ENCODE results near the gene DNAJC1.
"Not testable (repeated sequence)": the region's sequence is repeated elsewhere in the genome, so short reads cannot be mapped to it uniquely, and the experiment has no call there.

Gene DNAJC1

DNA sequence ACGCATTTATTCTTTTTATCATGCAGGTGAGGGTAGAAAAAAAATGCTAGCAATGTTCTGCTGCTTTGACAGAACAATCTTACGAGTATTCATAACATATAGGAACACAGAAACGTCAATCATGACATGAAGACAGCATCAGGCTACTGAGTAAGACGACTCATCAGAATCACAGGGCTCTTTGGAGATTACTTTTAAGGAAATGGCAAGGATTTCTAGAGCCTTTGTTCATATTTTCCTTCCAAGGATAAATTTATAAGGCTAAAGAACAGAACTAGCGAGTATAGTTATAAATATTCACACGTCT lies 39.8 kb upstream of the DNAJC1 start:
- Histone ChIP-seq H2AFZ (ENCODE audit: low read length) (peak overlapping the region; percentile 26), H3K27ac (replicated peaks; ENCODE audit: low read length) (no peak overlapping the region), H2BK120ac (ENCODE audit: low read depth, low read length) (no peak overlapping the region), H3K18ac (ENCODE audit: low read length) (no peak overlapping the region), H3K23ac (ENCODE audit: low read depth, low read length, poor library complexity) (no peak overlapping the region), H3K79me1 (ENCODE audit: low read depth, low read length) (no peaks in the 10 kb centered on the region), H4K91ac (ENCODE audit: low read depth, low read length, poor library complexity) (no peak overlapping the region), H3K9ac (ENCODE audit: low read depth, low read length, poor library complexity) (no peak overlapping the region), H3K4ac (ENCODE audit: low read length) (no peak overlapping the region), H3K9me3 (replicated peaks in 1 of 2; ENCODE audit: control insufficient read depth in 2 of 2, insufficient read depth in 1 of 2, low read depth in 1 of 2, low read length in 2 of 2) (no peaks in the 10 kb centered on the region), H2BK12ac (ENCODE audit: low read length) (no peak overlapping the region), H4K8ac (ENCODE audit: low read depth, low read length) (no peak overlapping the region), H3K27me3 (ENCODE audit: control insufficient read depth in 3 of 3, insufficient read depth in 3 of 3, low read depth in 1 of 3, low read length in 3 of 3) (peaks cover 0 to 2% (median 0%) of the 10 kb centered on the region in 3 experiments), H3K36me3 (replicated peaks in 1 of 2; ENCODE audit: control insufficient read depth in 2 of 2, insufficient read depth in 2 of 2, low read length in 2 of 2) (no peaks in the 10 kb centered on the region), H3K4me3 (ENCODE audit: low read length in 2 of 2) (no peak overlapping the region), H2AK5ac (ENCODE audit: low read depth, low read length) (no peak overlapping the region), H3K4me1 (ENCODE audit: control insufficient read depth in 2 of 2, insufficient read depth in 1 of 2, low read depth in 1 of 2, low read length in 2 of 2) (peaks cover 0 to 2% of the 10 kb centered on the region in 2 donors), H3K14ac (ENCODE audit: low read length) (no peak overlapping the region), H2BK5ac (ENCODE audit: low read length) (no peak overlapping the region), H2BK15ac (ENCODE audit: low read length) (no peak overlapping the region), H3K4me2 (ENCODE audit: insufficient read depth, low read length, poor library complexity, severe bottlenecking) (no peak overlapping the region)
- DNase-seq (ENCODE audit: low spot score): no peak
- no CpG with 5 or more reads among the region's 6 CpGs for WGBS, 2 donors (ENCODE audit: extremely low coverage in 2 of 2, insufficient read length in 2 of 2, insufficient replicate concordance in 1 of 2)

DNA sequence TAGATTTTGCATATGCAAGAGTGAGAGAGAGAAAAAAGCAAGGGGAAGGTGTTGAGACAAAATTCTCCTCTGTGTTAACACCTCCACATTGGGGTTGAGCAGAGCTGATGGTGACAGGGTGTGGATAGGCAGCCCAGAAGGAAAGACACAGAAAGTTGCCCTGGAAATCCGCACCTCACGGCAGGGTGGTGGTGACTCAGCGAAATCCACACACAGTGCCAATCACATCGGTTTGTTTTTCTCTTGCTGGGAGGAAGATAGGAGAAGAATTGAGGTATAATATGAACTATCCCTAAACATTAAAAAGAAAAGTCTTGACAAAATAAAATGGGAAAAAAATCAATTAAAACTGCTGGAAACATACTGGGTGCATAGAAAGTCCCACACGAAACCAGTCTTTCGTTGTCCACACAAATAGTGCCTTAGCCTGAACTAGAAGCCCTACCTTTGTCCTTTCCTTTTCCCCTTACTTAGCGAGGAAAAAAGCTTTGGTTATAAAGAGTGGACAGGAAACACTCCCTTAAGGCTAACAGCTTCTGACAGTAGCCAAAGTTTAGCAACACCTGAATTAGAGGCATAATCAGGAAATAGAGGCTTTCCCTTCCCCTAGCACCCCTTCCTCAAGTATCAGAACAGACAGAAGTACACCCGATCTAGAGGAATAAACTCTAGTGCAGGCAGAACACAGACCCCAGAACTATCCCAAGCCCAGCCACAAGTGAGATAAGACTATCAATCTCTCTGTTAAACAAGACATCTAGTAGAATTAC lies 39.2 kb upstream of the DNAJC1 start:
- Histone ChIP-seq H3K27ac (replicated peaks; ENCODE audit: low read length) (no peak overlapping the region), H2BK5ac (ENCODE audit: low read length) (no peak overlapping the region), H3K4me1 (ENCODE audit: control insufficient read depth in 2 of 2, insufficient read depth in 1 of 2, low read depth in 1 of 2, low read length in 2 of 2) (peaks cover 0 to 2% of the 10 kb centered on the region in 2 donors), H3K4me2 (ENCODE audit: insufficient read depth, low read length, poor library complexity, severe bottlenecking) (no peak overlapping the region), H4K8ac (ENCODE audit: low read depth, low read length) (no peak overlapping the region), H2AFZ (ENCODE audit: low read length) (peak overlapping the region; percentile 1), H4K91ac (ENCODE audit: low read depth, low read length, poor library complexity) (no peak overlapping the region), H3K79me1 (ENCODE audit: low read depth, low read length) (no peaks in the 10 kb centered on the region), H3K23ac (ENCODE audit: low read depth, low read length, poor library complexity) (no peak overlapping the region), H3K18ac (ENCODE audit: low read length) (no peak overlapping the region), H3K4me3 (ENCODE audit: low read length in 2 of 2) (no peak overlapping the region), H3K36me3 (replicated peaks in 1 of 2; ENCODE audit: control insufficient read depth in 2 of 2, insufficient read depth in 2 of 2, low read length in 2 of 2) (no peaks in the 10 kb centered on the region), H2AK5ac (ENCODE audit: low read depth, low read length) (no peak overlapping the region), H3K27me3 (ENCODE audit: control insufficient read depth in 3 of 3, insufficient read depth in 3 of 3, low read depth in 1 of 3, low read length in 3 of 3) (peaks cover 0 to 2% (median 0%) of the 10 kb centered on the region in 3 experiments), H2BK15ac (ENCODE audit: low read length) (no peak overlapping the region), H3K4ac (ENCODE audit: low read length) (no peak overlapping the region), H3K9me3 (replicated peaks in 1 of 2; ENCODE audit: control insufficient read depth in 2 of 2, insufficient read depth in 1 of 2, low read depth in 1 of 2, low read length in 2 of 2) (no peaks in the 10 kb centered on the region), H3K9ac (ENCODE audit: low read depth, low read length, poor library complexity) (no peak overlapping the region), H2BK12ac (ENCODE audit: low read length) (no peak overlapping the region), H3K14ac (ENCODE audit: low read length) (no peak overlapping the region), H2BK120ac (ENCODE audit: low read depth, low read length) (no peak overlapping the region)
- no CpG with 5 or more reads among the region's 8 CpGs for whole genome bisulfite sequencing, 2 donors (ENCODE audit: extremely low coverage in 2 of 2, insufficient read length in 2 of 2, insufficient replicate concordance in 1 of 2)
- DNase-seq (ENCODE audit: low spot score): peak; percentile 9

DNA sequence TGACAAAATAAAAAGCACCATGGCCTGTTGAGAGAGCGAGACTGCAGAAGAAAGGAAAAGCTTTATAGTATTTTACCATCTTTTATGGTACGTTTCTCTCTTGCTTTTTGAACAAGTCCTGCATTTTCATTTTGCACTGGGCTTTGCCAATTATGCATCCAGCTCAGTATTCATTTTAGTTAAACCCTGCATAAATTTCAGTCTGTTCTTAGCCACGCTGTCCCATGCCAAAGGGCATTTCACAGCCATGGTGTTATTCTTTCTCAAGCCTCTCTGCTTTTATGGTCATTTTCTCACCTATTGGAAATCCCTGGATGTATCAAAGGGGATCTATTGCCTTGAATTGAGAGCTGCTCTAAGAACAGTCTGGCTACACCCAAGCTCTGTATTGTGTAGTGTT lies 30.8 kb upstream of the DNAJC1 start:
- no peak overlapping the region for H3K9ac ChIP-seq (ENCODE audit: low read depth, low read length, poor library complexity)
- no peak overlapping the region for H4K91ac ChIP-seq (ENCODE audit: low read depth, low read length, poor library complexity)
- H3K14ac ChIP-seq (ENCODE audit: low read length): no peak overlapping the region
- no peak overlapping the region for H2AK5ac ChIP-seq (ENCODE audit: low read depth, low read length)
- no peak overlapping the region for H2BK120ac ChIP-seq (ENCODE audit: low read depth, low read length)
- H3K9me3 ChIP-seq (replicated peaks in 1 of 2; ENCODE audit: control insufficient read depth in 2 of 2, insufficient read depth in 1 of 2, low read depth in 1 of 2, low read length in 2 of 2): peaks cover 0 to 5% of the 10 kb centered on the region in 2 donors
- no peak overlapping the region for H3K18ac ChIP-seq (ENCODE audit: low read length)
- WGBS, 2 donors (ENCODE audit: extremely low coverage in 2 of 2, insufficient read length in 2 of 2, insufficient replicate concordance in 1 of 2): no CpG with 5 or more reads among the region's 3 CpGs
- no peak overlapping the region for H3K27ac ChIP-seq (replicated peaks; ENCODE audit: low read length)
- H3K4me2 ChIP-seq (ENCODE audit: insufficient read depth, low read length, poor library complexity, severe bottlenecking): no peak overlapping the region
- H3K4ac ChIP-seq (ENCODE audit: low read length): no peak overlapping the region
- H2BK15ac ChIP-seq (ENCODE audit: low read length): no peak overlapping the region
- H3K36me3 ChIP-seq (replicated peaks in 1 of 2; ENCODE audit: control insufficient read depth in 2 of 2, insufficient read depth in 2 of 2, low read length in 2 of 2): no peaks in the 10 kb centered on the region
- H3K4me3 ChIP-seq (ENCODE audit: low read length in 2 of 2): no peak overlapping the region
- H4K8ac ChIP-seq (ENCODE audit: low read depth, low read length): no peak overlapping the region
- H2AFZ ChIP-seq (ENCODE audit: low read length): no peak overlapping the region
- H3K79me1 ChIP-seq (ENCODE audit: low read depth, low read length): no peaks in the 10 kb centered on the region
- no peak for DNase-seq (ENCODE audit: low spot score)
- no peak overlapping the region for H3K23ac ChIP-seq (ENCODE audit: low read depth, low read length, poor library complexity)
- no peaks in the 10 kb centered on the region for H3K27me3 ChIP-seq (ENCODE audit: control insufficient read depth in 3 of 3, insufficient read depth in 3 of 3, low read depth in 1 of 3, low read length in 3 of 3)
- no peaks in the 10 kb centered on the region for H3K4me1 ChIP-seq (ENCODE audit: control insufficient read depth in 2 of 2, insufficient read depth in 1 of 2, low read depth in 1 of 2, low read length in 2 of 2)
- no peak overlapping the region for H2BK12ac ChIP-seq (ENCODE audit: low read length)
- H2BK5ac ChIP-seq (ENCODE audit: low read length): no peak overlapping the region

DNA sequence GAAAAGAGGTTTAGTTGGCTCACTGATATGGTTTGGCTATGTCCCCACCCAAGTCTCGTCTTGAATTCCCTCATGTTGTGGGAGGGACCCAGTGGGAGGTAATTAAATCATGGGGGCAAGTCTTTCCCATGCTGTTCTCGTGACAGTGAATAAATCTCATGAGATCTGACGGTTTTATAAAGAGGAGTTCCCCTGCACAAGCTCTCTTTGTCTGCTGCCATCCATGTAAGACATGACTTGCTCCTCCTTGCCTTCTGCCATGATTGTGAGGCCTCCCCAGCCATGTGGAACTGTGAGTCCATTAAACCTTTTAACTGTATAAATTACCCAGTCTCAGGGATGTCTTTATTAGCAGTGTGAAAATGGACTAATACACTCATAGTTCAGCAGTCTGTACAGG lies 28.7 kb upstream of the DNAJC1 start:
- not testable (repeated sequence) for H3K9me3 ChIP-seq (replicated peaks in 1 of 2; ENCODE audit: control insufficient read depth in 2 of 2, insufficient read depth in 1 of 2, low read depth in 1 of 2, low read length in 2 of 2); H3K27ac ChIP-seq (replicated peaks; ENCODE audit: low read length); H3K4me1 ChIP-seq (ENCODE audit: control insufficient read depth in 2 of 2, insufficient read depth in 1 of 2, low read depth in 1 of 2, low read length in 2 of 2); H3K18ac ChIP-seq (ENCODE audit: low read length); H3K9ac ChIP-seq (ENCODE audit: low read depth, low read length, poor library complexity); H3K4me3 ChIP-seq (ENCODE audit: low read length in 2 of 2); H2BK5ac ChIP-seq (ENCODE audit: low read length); H3K4me2 ChIP-seq (ENCODE audit: insufficient read depth, low read length, poor library complexity, severe bottlenecking); H3K14ac ChIP-seq (ENCODE audit: low read length); H4K8ac ChIP-seq (ENCODE audit: low read depth, low read length); H4K91ac ChIP-seq (ENCODE audit: low read depth, low read length, poor library complexity); H3K4ac ChIP-seq (ENCODE audit: low read length); H2AFZ ChIP-seq (ENCODE audit: low read length); H3K36me3 ChIP-seq (replicated peaks in 1 of 2; ENCODE audit: control insufficient read depth in 2 of 2, insufficient read depth in 2 of 2, low read length in 2 of 2); H2AK5ac ChIP-seq (ENCODE audit: low read depth, low read length); H2BK12ac ChIP-seq (ENCODE audit: low read length); H3K27me3 ChIP-seq (ENCODE audit: control insufficient read depth in 3 of 3, insufficient read depth in 3 of 3, low read depth in 1 of 3, low read length in 3 of 3); H2BK120ac ChIP-seq (ENCODE audit: low read depth, low read length); H3K23ac ChIP-seq (ENCODE audit: low read depth, low read length, poor library complexity); H2BK15ac ChIP-seq (ENCODE audit: low read length); H3K79me1 ChIP-seq (ENCODE audit: low read depth, low read length); DNase-seq (ENCODE audit: low spot score)
- WGBS, 2 donors (ENCODE audit: extremely low coverage in 2 of 2, insufficient read length in 2 of 2, insufficient replicate concordance in 1 of 2): no CpG with 5 or more reads among the region's 3 CpGs
